ENCODE data around the gene PHACTR3.
A peak's percentile ranks its signal among the peaks of the same experiment; 100 is the strongest.

Gene PHACTR3

GRCh38 chr20:59782986-59783640 is 178.8 kb downstream of the PHACTR3 start:
- peak in 1 of 2 donors; percentile 63 for DNase-seq

- DNase-seq = no peak
Observed at GRCh38 chr20:59783641-59784010, 179.3 kb downstream of the PHACTR3 start.

- no peak for DNase-seq
Observed at GRCh38 chr20:59784365-59784764, 180.0 kb downstream of the PHACTR3 start.

- DNase-seq = no peak
Observed at GRCh38 chr20:59784791-59785668, 180.7 kb downstream of the PHACTR3 start.

GRCh38 chr20:59785669-59785959 is 181.3 kb downstream of the PHACTR3 start:
- DNase-seq = no peak

- DNase-seq = no peak
Observed at GRCh38 chr20:59785986-59786795, 181.9 kb downstream of the PHACTR3 start.

- peak; percentile 7 for DNase-seq
Observed at GRCh38 chr20:59786801-59787537, 182.6 kb downstream of the PHACTR3 start.

- DNase-seq = no peak
Observed at GRCh38 chr20:59787538-59787890, 183.2 kb downstream of the PHACTR3 start.

- DNase-seq = no peak
Observed at GRCh38 chr20:59788196-59788735, 183.9 kb downstream of the PHACTR3 start.

- DNase-seq = no peak
Observed at GRCh38 chr20:59788811-59789397, 184.6 kb downstream of the PHACTR3 start.

GRCh38 chr20:59789686-59790085 is 185.3 kb downstream of the PHACTR3 start:
- DNase-seq = no peak

- DNase-seq = no peak
Observed at GRCh38 chr20:59790346-59790745, 186.0 kb downstream of the PHACTR3 start.

- no peak for DNase-seq
Observed at GRCh38 chr20:59792300-59792699, 188.0 kb downstream of the PHACTR3 start.

GRCh38 chr20:59794555-59794954 is 190.2 kb downstream of the PHACTR3 start:
- DNase-seq = no peak

GRCh38 chr20:59800309-59800708 is 196.0 kb downstream of the PHACTR3 start:
- DNase-seq = no peak

GRCh38 chr20:59802018-59802417 is 197.7 kb downstream of the PHACTR3 start:
- no peak for DNase-seq

- no peak for DNase-seq
Observed at GRCh38 chr20:59802471-59803221, 198.3 kb downstream of the PHACTR3 start.

- DNase-seq = no peak
Observed at GRCh38 chr20:59804347-59804746, 200.0 kb downstream of the PHACTR3 start.

- DNase-seq = no peak
Observed at GRCh38 chr20:59804871-59805665, 200.7 kb downstream of the PHACTR3 start.

- DNase-seq = no peak
Observed at GRCh38 chr20:59805786-59806577, 201.6 kb downstream of the PHACTR3 start.
